ENCODE measurements around the gene PTPRN2.
"Not testable (repeated sequence)": the region's sequence is repeated elsewhere in the genome, so short reads cannot be mapped to it uniquely, and the experiment has no call there.

PTPRN2 gene

GRCh38 chr7:157503229-157503628 lies 1084.4 kb downstream of the PTPRN2 start:
- no peak for TF ChIP-seq JUND (IDR thresholded peaks at IDR 0.05; ENCODE audit: low read depth)
- no peak for DNase-seq (ENCODE audit: low read depth in 1 of 2, low spot score in 1 of 2)
- in situ Hi-C loops (cut with HindIII; ENCODE audit: low pct_unique_long_range_greater_than_20kb, low sequenced_read_pairs), result no loop called here

DNA sequence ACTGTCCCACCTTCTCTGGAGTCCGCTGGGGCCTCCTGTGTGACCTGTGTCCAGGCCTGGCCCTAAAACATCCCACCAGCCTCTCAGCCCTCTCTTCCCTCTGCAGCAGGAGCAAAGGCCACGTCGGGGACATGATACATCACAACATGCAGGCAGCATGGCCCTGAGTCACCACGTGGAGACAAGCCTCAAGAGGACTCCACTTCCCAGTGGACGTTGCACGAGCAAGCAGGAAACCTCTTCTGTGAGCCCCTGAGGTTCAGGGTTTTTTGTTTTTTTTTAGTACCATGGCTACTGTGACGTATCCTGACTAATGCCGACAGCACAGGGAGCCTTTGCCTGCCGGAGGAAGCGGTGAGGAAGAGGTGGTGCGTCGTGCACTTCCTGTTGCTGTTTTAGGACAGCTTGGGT lies 1084.9 kb downstream of the PTPRN2 start:
- no peak for DNase-seq (ENCODE audit: low read depth in 1 of 2, low spot score in 1 of 2)
- no peak for TF ChIP-seq JUND (IDR thresholded peaks at IDR 0.05; ENCODE audit: low read depth)
- in situ Hi-C loops (cut with HindIII; ENCODE audit: low pct_unique_long_range_greater_than_20kb, low sequenced_read_pairs), result no loop called here

DNA sequence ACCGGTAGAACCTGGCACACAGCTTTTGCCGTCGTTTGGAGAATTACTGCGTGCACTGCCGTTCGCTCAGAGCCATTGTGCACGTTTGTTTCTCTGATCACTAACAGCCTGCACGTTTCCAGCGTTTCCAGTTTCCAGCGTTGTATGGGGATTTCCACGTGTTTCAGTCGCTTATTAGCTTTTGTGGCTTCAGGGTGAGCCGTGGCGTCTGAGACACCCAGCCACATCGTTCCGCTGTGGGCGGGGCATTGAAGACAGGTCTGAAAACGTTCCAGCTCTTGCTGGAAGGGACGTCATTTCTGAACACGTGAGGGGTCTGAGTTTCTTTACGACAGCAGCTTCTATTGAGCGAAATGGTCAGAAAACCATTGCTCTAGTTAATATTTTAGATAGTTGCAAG lies 1086.0 kb downstream of the PTPRN2 start:
- no peak for TF ChIP-seq JUND (IDR thresholded peaks at IDR 0.05; ENCODE audit: low read depth)
- in situ Hi-C loops (cut with HindIII; ENCODE audit: low pct_unique_long_range_greater_than_20kb, low sequenced_read_pairs), result no loop called here
- no peak for DNase-seq (ENCODE audit: low read depth in 1 of 2, low spot score in 1 of 2)

DNA sequence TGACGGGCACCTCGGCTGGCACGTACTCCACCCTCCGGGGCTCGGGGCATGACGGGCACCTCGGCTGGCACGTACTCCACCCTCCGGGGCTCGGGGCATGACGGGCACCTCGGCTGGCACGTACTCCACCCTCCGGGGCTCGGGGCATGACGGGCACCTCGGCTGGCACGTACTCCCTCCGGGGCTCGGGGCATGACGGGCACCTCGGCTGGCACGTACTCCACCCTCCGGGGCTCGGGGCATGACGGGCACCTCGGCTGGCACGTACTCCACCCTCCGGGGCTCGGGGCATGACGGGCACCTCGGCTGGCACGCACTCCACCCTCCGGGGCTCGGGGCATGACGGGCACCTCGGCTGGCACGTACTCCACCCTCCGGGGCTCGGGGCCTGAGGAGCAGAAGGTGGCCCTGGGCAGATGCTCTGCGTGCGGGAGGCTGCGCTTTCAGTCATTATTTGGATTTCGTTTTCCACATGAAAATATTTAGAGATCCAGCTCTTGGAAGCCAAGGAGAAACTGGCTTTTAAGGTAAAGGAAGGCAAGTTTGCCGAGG lies 1086.6 kb downstream of the PTPRN2 start:
- not testable (repeated sequence) for DNase-seq (ENCODE audit: low read depth in 1 of 2, low spot score in 1 of 2)

DNA sequence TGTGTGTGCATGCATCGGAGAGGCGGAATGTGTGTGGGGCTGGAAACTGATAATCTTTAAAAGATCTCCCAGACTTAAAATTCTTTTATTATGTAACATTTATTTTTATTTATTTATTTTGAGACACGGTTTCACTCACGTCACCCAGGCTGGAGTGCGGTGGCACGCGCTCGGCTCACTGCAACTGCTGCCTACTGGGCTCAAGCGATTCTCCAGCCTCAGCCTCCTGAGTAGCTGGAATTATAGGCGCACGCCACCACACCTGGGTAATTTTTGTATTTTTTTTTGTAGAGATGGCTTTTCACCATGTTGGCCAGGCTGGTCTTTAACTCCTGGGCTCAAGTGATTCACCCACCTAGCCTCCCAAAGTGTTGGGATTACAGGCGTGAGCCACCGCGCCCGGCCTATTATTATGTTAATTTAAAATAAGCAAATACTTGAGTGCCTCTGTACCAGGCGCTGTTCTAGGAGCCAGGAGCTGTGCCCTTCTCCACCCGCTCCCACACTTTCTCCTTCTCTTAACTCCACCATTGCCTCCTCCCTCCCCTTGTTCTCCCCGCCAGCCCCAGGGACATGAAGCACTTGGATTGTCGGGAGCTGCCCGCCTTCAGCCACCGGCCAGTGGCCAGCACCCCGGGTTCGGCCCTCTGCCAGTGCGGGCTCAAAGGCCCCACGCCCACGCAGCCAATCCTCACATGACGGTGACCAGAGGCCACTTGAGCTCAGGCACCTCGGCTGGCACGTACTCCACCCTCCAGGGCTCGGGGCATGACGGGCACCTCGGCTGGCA lies 1087.3 kb downstream of the PTPRN2 start:
- no peak for DNase-seq (ENCODE audit: low read depth in 1 of 2, low spot score in 1 of 2)
- in situ Hi-C loops (cut with HindIII; ENCODE audit: low pct_unique_long_range_greater_than_20kb, low sequenced_read_pairs), result no loop called here
- no peak for TF ChIP-seq JUND (IDR thresholded peaks at IDR 0.05; ENCODE audit: low read depth)

More for the DNA sequence above, 1086.6 kb downstream of the PTPRN2 start:
- in situ Hi-C loops (cut with HindIII; ENCODE audit: low pct_unique_long_range_greater_than_20kb, low sequenced_read_pairs), result not testable (repeated sequence)

DNA sequence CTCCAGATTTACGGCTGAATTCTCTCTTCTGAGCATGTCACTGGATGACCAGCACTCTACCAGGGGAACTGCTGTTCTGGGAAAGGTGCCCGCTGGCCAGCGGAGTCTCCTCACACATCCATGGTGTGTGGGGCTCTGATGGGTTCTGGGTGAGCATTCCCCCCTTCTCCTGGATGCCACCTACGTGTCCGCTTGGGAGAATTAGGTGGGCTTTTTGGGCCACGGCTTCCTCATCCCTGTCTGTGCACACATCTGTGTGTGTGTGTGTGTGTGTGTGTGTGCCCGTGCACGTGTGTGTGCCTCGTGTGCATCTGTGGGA lies 1087.8 kb downstream of the PTPRN2 start:
- no peak for TF ChIP-seq JUND (IDR thresholded peaks at IDR 0.05; ENCODE audit: low read depth)
- DNase-seq (ENCODE audit: low read depth in 1 of 2, low spot score in 1 of 2), result no peak
- in situ Hi-C loops (cut with HindIII; ENCODE audit: low pct_unique_long_range_greater_than_20kb, low sequenced_read_pairs), result no loop called here

GRCh38 chr7:157499121-157499834 lies 1088.3 kb downstream of the PTPRN2 start:
- in situ Hi-C loops (cut with HindIII; ENCODE audit: low pct_unique_long_range_greater_than_20kb, low sequenced_read_pairs), result no loop called here
- no peak for DNase-seq (ENCODE audit: low read depth in 1 of 2, low spot score in 1 of 2)
- no peak for TF ChIP-seq JUND (IDR thresholded peaks at IDR 0.05; ENCODE audit: low read depth)

DNA sequence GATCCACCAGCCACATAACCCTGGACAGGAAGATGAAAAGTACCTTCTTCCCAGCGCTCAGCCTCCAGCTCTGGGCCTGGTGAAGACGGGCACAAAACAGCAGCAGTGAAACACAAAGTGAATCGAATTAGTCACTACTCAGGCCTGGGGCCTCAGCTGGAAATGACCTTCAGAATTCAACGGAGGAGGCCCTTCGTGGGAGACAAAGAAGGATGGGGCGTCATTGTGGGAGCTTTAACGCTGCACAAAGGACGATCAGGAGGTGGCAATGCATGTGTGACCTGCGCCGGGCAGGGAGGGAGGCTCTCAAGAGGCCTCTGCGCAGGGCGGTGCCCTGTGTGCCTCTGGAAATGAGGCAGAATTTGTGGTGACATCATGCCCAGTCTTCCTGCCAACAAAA lies 1089.0 kb downstream of the PTPRN2 start:
- in situ Hi-C loops (cut with HindIII; ENCODE audit: low pct_unique_long_range_greater_than_20kb, low sequenced_read_pairs), result no loop called here
- no peak for DNase-seq (ENCODE audit: low read depth in 1 of 2, low spot score in 1 of 2)
- no peak for TF ChIP-seq JUND (IDR thresholded peaks at IDR 0.05; ENCODE audit: low read depth)

GRCh38 chr7:157497744-157498651 lies 1089.6 kb downstream of the PTPRN2 start:
- DNase-seq (ENCODE audit: low read depth in 1 of 2, low spot score in 1 of 2), result no peak
- in situ Hi-C loops (cut with HindIII; ENCODE audit: low pct_unique_long_range_greater_than_20kb, low sequenced_read_pairs), result no loop called here
- no peak for TF ChIP-seq JUND (IDR thresholded peaks at IDR 0.05; ENCODE audit: low read depth)

- in situ Hi-C loops (cut with HindIII; ENCODE audit: low pct_unique_long_range_greater_than_20kb, low sequenced_read_pairs), result no loop called here
- TF ChIP-seq JUND (IDR thresholded peaks at IDR 0.05; ENCODE audit: low read depth), result no peak
- no peak for DNase-seq (ENCODE audit: low read depth in 1 of 2, low spot score in 1 of 2)
Observed at GRCh38 chr7:157497367-157497743, 1090.3 kb downstream of the PTPRN2 start.

GRCh38 chr7:157496416-157497275 lies 1091.0 kb downstream of the PTPRN2 start:
- no peak for TF ChIP-seq JUND (IDR thresholded peaks at IDR 0.05; ENCODE audit: low read depth)
- DNase-seq (ENCODE audit: low read depth in 1 of 2, low spot score in 1 of 2), result no peak
- in situ Hi-C loops (cut with HindIII; ENCODE audit: low pct_unique_long_range_greater_than_20kb, low sequenced_read_pairs), result no loop called here

DNA sequence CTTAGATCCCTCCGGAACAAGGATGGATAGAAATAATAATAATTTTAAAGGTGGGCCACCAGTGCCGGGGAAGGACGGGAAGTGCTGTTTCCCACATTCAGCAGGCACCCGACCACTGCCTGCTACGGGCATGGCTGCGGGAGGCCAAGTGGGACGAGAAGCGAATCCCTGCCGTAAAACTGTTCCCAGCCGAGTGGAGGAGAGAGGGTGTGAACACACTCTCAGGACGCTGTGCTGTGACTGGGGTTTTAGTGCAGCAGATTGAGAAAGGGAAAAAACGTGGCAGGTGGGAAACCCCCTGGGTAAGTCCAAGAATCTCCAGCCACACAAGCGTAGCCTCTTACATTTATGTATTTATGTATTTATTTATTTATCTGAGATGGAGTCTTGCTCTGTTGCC lies 1092.0 kb downstream of the PTPRN2 start:
- DNase-seq (ENCODE audit: low read depth in 1 of 2, low spot score in 1 of 2), result no peak
- in situ Hi-C loops (cut with HindIII; ENCODE audit: low pct_unique_long_range_greater_than_20kb, low sequenced_read_pairs), result no loop called here

More for the DNA sequence above, 1092.0 kb downstream of the PTPRN2 start:
- no peak for TF ChIP-seq JUND (IDR thresholded peaks at IDR 0.05; ENCODE audit: low read depth)

Data from T47D (cell line).